Activated CD8-positive, alpha-beta memory T cell treated with anti-CD3 and anti-CD28 coated beads, Interleukin-2, amount 50 U/mL, for 24 hours (primary cell): Measurements from ENCODE around the gene PTH1R.

Source experiments
- DNase-seq: peaks from one replicate; pipeline ENCODE4 v3.0.0-alpha.2; 2020; ENCODE audit errors: extremely low read depth

The PTH1R gene

GRCh38 chr3:46883054-46883829 lies 5.7 kb downstream of the PTH1R start:
- no peak for DNase-seq

- no peak for DNase-seq
These were observed 6.3 kb downstream of the PTH1R start for GRCh38 chr3:46883830-46884185.

- no peak for DNase-seq
These were observed 6.9 kb downstream of the PTH1R start for GRCh38 chr3:46884427-46884826.

- no peak for DNase-seq
These were observed 7.4 kb downstream of the PTH1R start for GRCh38 chr3:46884929-46885328.

- no peak for DNase-seq
These were observed 8.1 kb downstream of the PTH1R start for GRCh38 chr3:46885612-46886011.

- no peak for DNase-seq
These were observed 10.5 kb downstream of the PTH1R start for GRCh38 chr3:46887980-46888494.

- DNase-seq: no peak
These were observed 11.2 kb downstream of the PTH1R start for GRCh38 chr3:46888705-46889104.

GRCh38 chr3:46889381-46890110 lies 12.0 kb downstream of the PTH1R start:
- DNase-seq: no peak

- no peak for DNase-seq
These were observed 12.6 kb downstream of the PTH1R start for GRCh38 chr3:46890132-46890531.

- DNase-seq: no peak
These were observed 13.6 kb downstream of the PTH1R start for GRCh38 chr3:46891132-46891531.

GRCh38 chr3:46892285-46893145 lies 15.0 kb downstream of the PTH1R start:
- DNase-seq: no peak

GRCh38 chr3:46893146-46893748 lies 15.7 kb downstream of the PTH1R start:
- DNase-seq: no peak

GRCh38 chr3:46893763-46894162 lies 16.2 kb downstream of the PTH1R start:
- no peak for DNase-seq

- no peak for DNase-seq
These were observed 16.7 kb downstream of the PTH1R start for GRCh38 chr3:46894256-46894655.

GRCh38 chr3:46895204-46895660 lies 17.7 kb downstream of the PTH1R start:
- peak; percentile 44 for DNase-seq

- DNase-seq: no peak
These were observed 18.2 kb downstream of the PTH1R start for GRCh38 chr3:46895761-46896160.

GRCh38 chr3:46896386-46896785 lies 18.9 kb downstream of the PTH1R start:
- DNase-seq: no peak

- DNase-seq: no peak
These were observed 19.5 kb downstream of the PTH1R start for GRCh38 chr3:46897031-46897430.

GRCh38 chr3:46897829-46898320 lies 20.4 kb downstream of the PTH1R start:
- DNase-seq: no peak

- DNase-seq: no peak
These were observed 21.0 kb downstream of the PTH1R start for GRCh38 chr3:46898321-46899150.
